ENCODE measurements around the gene TRAF2. TPM values are rescaled to one million over a fixed set of nuclear protein-coding genes. Genes with fewer than 3 reads are reported as not detected.
"Not testable (repeated sequence)": the region's sequence is repeated elsewhere in the genome, so short reads cannot be mapped to it uniquely, and the experiment has no call there.

TRAF2 gene
- total and polyA plus RNA-seq, 10 donors: 13.6 to 49.7 (median 24.3) TPM

DNA sequence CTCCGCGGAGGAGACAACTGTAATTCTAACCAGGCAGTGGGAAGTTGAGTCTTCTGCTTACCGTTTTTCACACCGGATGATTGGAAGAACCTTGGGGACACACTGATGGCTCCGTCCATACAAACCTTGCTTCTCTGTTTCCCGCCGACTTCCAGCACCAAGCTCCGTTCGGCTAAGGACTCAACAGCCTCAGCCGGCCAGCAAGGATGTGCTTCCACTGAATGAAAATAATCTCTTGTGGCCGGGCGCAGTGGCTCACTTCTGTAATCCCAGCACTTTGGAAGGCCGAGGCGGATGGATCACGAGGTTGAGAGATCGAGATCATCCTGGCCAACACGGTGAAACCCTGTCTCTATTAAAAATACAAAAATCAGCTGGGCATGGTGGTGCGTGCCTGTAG is 18.4 kb upstream of the TRAF2 start:
- Histone ChIP-seq H3K4me3 (no peak overlapping the region), H3K9me3 (peaks cover 0 to 10% (median 7%) of the 10 kb centered on the region in 8 donors), H3K36me3 (peaks cover 0 to 20% (median 12%) of the 10 kb centered on the region in 6 donors), H3K4me1 (peaks cover 16 to 40% (median 24%) of the 10 kb centered on the region in 6 donors), H3K27me3 (replicated peaks in 1 of 7) (no peaks in the 10 kb centered on the region), H3K27ac (no peak overlapping the region)
- intact Hi-C loops (cut with DNase I; ENCODE audit: low total_unique reads): no loop called here
- DNase-seq: no peak
- TF ChIP-seq CTCF (IDR thresholded peaks at IDR 0.05 in 8 of 11, conservative IDR thresholded peaks at IDR 0.05 in 3 of 11): no peak
- no peak for TF ChIP-seq POLR2AphosphoS5 (IDR thresholded peaks at IDR 0.05)
- no peak for TF ChIP-seq POLR2A (IDR thresholded peaks at IDR 0.05)
- WGBS, 5 donors: 97 to 100% (median 98%) methylated on average over 18 of the region's 18 CpGs

GRCh38 chr9:136868644-136869043 is 17.7 kb upstream of the TRAF2 start:
- intact Hi-C loops (cut with DNase I; ENCODE audit: low total_unique reads): no loop called here
- 92 to 96% (median 94%) methylated on average over 10 to 11 of the region's 11 CpGs for WGBS, 5 donors
- Histone ChIP-seq H3K4me3 (no peak overlapping the region), H3K36me3 (peaks cover 0 to 12% (median 5%) of the 10 kb centered on the region in 6 donors), H3K4me1 (peaks cover 16 to 38% (median 24%) of the 10 kb centered on the region in 6 donors), H3K9me3 (peaks cover 0 to 13% (median 8%) of the 10 kb centered on the region in 8 donors), H3K27me3 (replicated peaks in 1 of 7) (no peaks in the 10 kb centered on the region), H3K27ac (no peak overlapping the region)
- DNase-seq: no peak
- TF ChIP-seq POLR2A (IDR thresholded peaks at IDR 0.05): no peak
- TF ChIP-seq CTCF (IDR thresholded peaks at IDR 0.05 in 8 of 11, conservative IDR thresholded peaks at IDR 0.05 in 3 of 11): no peak
- no peak for TF ChIP-seq POLR2AphosphoS5 (IDR thresholded peaks at IDR 0.05)

DNA sequence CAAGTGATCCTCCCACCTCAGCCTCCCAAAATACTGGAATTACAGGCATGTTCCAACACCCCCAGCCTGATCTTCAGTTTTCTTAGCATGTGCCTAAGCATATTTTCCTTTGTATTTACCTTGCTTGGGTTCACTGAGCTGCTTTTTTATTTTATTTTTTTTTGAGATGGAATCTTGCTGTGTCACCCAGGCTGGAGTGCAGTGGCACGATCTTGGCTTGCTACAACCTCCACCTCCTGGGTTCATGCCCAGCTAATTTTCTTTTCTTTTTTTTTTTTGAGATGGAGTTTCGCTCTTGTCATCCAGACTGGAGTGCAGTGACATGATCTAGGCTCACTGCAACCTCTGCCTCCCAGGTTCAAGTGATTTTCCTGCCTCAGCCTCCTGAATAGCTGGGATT is 16.7 kb upstream of the TRAF2 start:
- intact Hi-C loops (cut with DNase I; ENCODE audit: low total_unique reads); H3K36me3 ChIP-seq; DNase-seq; H3K27me3 ChIP-seq (replicated peaks in 1 of 7); H3K4me3 ChIP-seq; H3K27ac ChIP-seq: not testable (repeated sequence)
- 83 to 97% (median 88%) methylated on average over 2 of the region's 2 CpGs for WGBS, 5 donors
- Histone ChIP-seq H3K4me1 (peaks cover 8 to 28% (median 18%) of the 10 kb centered on the region in 6 donors), H3K9me3 (peaks cover 0 to 13% (median 8%) of the 10 kb centered on the region in 8 donors)

DNA sequence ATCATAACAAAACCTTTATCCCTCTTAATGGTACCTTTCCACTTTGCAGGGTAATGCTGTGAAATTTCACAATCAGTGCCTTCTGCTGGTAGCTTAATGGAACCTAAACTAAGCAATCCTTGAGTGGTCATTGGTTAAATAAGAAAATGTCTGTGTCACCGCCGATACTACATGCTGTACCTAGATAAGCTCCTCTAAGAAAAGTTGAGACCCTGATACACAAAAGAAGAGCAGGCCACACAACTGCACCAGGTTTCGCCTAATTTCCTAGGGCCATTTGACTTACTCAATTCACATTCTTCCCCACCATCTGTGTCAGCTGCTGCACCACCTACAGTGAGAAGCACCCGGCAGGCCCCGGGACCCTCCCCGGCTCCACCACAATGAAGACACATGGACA is 11.2 kb upstream of the TRAF2 start:
- H3K4me3 ChIP-seq: no peak overlapping the region
- 93 to 97% (median 95%) methylated on average over 6 of the region's 6 CpGs for WGBS, 5 donors

More for the DNA sequence above, 11.2 kb upstream of the TRAF2 start:
- peaks cover 0 to 13% (median 8%) of the 10 kb centered on the region in 8 donors for H3K9me3 ChIP-seq
- no peaks in the 10 kb centered on the region for H3K36me3 ChIP-seq
- no peaks in the 10 kb centered on the region for H3K27me3 ChIP-seq (replicated peaks in 1 of 7)
- H3K4me1 ChIP-seq: no peaks in the 10 kb centered on the region
- TF ChIP-seq POLR2AphosphoS5 (IDR thresholded peaks at IDR 0.05): no peak
- TF ChIP-seq CTCF (IDR thresholded peaks at IDR 0.05 in 8 of 11, conservative IDR thresholded peaks at IDR 0.05 in 3 of 11): no peak
- no peak for TF ChIP-seq POLR2A (IDR thresholded peaks at IDR 0.05)
- intact Hi-C loops (cut with DNase I; ENCODE audit: low total_unique reads): no loop called here
- DNase-seq: no peak
- H3K27ac ChIP-seq: no peak overlapping the region

Data from spleen (tissue), 11 donors.